ENCODE results near the gene KRTAP4-16.
"Not testable (repeated sequence)": the region's sequence is repeated elsewhere in the genome, so short reads cannot be mapped to it uniquely, and the experiment has no call there.

KRTAP4-16 gene

DNA sequence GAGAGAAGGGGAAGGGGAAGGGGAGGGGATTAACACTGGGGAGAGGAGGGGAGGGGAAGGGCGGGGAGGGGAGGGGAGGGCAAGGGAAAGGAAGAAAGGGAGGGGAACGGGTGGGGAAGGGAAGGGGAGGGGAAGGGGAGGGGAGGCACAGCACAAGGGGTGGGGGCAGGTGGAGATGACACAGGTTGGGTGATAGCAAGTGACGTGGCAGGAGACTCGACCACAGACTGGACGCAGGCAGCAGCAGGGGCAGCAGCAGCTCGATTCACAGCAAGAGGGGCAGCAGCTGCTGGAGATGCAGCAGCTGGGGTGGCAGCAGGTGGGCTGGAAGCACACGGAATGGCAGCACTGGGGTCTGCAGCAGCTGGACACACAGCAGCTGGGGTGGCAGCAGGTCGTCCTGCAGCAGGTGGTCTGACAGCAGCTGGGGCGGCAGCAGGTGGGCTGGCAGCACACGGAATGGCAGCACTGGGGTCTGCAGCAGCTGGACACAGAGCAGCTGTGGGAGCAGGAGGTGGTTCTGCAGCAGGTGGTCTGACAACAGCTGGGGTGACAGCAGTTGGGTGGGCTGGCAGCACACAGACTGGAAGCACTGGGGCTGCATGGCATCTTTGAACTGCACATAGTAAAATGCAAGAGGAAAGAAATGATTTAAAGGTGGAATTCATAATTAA, at the start of gene KRTAP4-16:
TSS of gene KRTAP4-16 (minus strand) at position 624 of the 674 bp plus-strand sequence. CDS start at position 624, 0 bp downstream.
- no peak for DNase-seq (ENCODE audit: low spot score)

DNA sequence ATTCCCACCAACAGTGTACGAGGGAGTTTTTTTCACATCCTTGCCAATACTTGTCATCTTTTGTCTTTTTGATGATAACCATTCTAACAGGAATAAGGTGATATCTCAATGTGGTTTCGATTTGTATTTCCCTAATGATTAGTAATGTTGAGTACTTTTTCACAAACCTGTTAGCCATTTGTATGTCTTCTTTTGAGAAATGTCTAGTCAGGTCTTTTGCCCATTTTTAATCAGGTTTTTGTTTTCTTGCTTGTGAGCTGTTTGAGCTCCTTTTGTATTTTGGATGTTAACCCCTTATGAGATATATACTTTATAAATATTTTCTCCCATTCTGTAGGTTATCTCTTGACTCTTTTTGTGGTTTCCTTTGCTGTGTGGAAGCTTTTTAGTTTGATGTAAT, 49.5 kb upstream of the KRTAP4-16 start:
- DNase-seq (ENCODE audit: low spot score): no peak

DNA sequence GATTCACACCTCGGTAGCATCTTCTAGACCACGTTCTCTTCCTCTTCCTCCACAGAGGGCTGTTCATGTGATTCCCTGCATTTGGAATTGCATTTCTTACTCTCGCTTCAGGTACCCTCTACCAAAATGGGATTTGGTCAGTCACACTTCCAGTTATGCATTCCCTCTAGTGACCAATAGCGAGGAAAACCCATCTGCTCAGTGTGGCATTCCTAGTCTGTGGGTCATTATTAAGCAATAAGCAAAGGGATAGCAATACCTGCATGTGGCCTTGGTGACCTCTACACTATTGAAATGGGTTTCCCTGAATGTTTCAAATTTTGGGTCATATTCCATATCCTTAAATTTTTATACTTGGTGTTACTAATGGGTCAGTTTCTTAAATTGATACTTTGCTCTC, 48.0 kb upstream of the KRTAP4-16 start:
- DNase-seq (ENCODE audit: low spot score): no peak

DNA sequence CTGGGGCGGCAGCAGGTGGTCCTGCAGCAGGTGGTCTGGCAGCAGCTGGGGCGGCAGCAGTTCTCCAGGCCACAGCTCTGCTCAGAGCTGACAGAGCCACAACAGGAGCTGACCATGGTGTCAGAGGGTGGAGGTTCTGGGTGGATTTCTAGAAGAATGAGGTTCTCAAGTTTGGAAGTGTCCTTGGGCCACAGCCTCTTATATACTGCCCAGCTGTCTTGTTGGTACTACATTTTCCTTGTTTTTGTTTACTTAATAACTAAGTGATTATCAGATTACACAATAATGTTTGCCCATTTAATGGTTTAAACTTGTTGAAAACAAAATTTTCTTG, 47.6 kb upstream of the KRTAP4-16 start, which contains the start of gene KRTAP4-5:
TSS of gene KRTAP4-5 (minus strand) at position 174 of the 334 bp plus-strand sequence. CDS start at position 116, 58 bp downstream.
- DNase-seq (ENCODE audit: low spot score): no peak

DNA sequence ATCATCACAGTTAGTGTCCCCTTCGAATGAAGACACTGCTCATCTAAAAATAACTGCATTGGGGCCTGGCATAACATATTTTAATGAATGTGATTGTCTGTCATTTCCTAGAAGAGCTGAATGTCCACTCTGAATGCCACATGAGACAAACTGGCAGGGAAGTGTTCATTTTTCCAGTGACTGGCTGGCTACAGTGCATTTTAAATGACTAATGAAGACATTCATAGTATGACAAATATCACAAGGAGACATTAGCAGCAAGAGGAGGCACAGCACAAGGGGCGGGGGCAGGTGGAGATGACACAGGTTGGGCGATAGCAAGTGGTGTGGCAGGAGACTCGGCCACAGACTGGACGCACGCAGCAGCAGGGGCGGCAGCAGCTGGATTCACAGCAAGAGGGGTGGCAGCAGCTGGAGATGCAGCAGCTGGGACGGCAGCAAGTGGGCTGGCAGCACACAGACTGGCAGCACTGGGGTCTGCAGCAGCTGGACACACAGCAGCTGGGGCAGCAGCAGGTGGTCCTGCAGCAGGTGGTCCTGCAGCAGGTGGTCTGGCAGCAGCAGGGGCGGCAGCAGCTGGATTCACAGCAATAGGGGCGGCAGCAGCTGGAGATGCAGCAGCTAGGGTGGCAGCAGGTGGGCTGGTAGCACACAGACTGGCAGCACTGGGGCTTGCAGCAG, 47.1 kb upstream of the KRTAP4-16 start:
- not testable (repeated sequence) for DNase-seq (ENCODE audit: low spot score)

DNA sequence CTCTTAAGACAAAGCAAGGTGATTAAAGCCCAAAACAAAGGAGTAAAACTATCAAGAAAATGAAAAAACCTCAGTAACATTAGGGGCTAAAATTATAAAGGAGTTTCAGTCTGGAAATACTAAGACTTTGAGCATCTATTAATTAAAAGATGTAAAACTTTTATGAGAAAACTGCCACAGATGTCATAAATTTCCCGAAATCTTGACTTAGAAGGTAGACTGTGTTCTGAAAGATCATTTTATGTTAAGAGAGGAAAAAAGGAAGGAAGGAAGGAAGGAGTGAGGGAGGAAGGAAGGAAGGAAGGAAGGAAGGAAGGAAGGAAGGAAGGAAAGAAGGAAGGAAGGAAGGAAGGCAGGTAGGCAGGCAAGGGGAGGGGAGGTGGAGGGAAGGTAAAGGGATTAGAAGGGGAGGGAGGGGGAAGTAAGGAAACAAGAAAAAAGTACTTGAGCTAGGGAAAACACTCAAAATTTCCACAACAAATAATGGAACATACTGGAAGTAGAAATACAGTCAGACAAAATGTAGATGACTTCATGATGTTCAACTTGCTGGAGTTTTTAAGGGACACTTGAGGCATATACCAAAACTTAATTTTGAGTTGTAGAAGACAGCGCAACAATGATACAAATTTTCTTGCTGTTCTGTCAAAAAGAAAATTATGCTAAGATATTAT, 45.7 kb upstream of the KRTAP4-16 start:
- no peak for DNase-seq (ENCODE audit: low spot score)

DNA sequence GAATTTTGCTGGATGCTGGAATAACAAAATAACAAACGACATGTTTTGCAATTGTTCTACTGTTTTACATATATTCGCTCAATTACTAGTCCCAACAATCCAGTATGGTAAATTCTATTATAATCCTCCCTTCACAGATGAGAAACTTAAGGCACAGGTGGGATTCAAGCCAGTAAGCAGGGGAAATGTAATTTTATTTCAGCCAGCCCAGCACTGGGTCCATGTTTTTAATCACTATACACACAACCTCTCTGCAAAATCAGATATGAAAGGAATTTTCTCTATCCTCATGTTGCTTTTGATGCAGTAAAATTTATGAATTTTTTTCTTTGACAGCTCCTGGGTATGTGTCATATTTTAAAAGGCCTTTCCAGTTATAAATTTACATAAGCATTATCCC, 43.3 kb upstream of the KRTAP4-16 start:
- DNase-seq (ENCODE audit: low spot score): no peak

DNA sequence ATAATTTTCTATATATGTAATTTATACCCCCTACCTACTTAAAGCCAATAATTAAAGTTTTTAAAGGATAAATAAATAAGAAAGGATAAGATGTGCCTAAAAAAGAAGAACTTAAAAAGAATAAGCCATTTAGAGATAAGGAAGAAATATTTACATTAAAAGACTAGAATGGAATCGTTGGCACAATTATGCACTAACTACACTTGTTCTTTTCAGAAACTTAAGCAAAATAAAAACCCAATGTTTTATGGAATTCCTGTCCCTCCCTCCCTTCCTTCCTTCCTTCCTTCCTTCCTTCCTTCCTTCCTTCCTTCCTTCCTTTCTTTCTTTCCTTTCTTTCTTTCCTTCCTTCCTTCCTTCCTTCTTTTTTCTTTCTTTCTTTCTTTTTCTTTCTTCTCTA, 42.8 kb upstream of the KRTAP4-16 start:
- no peak for DNase-seq (ENCODE audit: low spot score)

DNA sequence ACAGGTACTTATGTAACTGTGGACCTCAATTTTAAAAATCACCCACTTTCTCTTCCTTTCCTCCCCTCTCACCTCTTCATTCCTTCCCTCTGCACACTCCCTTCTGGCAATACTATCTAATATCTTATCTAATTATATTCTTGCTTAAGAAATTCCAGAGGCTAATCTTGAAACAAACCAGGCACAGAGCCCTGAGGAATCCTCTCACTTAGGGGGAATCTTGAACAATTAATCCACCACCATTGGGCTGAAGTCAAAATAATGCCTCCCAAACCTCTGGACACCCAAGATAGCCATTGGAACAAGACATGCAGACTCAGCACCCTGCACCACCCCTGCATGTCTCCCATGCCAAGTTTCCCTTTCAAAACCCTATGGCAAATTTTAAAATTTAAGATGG, 39.4 kb upstream of the KRTAP4-16 start:
- no peak for DNase-seq (ENCODE audit: low spot score)

DNA sequence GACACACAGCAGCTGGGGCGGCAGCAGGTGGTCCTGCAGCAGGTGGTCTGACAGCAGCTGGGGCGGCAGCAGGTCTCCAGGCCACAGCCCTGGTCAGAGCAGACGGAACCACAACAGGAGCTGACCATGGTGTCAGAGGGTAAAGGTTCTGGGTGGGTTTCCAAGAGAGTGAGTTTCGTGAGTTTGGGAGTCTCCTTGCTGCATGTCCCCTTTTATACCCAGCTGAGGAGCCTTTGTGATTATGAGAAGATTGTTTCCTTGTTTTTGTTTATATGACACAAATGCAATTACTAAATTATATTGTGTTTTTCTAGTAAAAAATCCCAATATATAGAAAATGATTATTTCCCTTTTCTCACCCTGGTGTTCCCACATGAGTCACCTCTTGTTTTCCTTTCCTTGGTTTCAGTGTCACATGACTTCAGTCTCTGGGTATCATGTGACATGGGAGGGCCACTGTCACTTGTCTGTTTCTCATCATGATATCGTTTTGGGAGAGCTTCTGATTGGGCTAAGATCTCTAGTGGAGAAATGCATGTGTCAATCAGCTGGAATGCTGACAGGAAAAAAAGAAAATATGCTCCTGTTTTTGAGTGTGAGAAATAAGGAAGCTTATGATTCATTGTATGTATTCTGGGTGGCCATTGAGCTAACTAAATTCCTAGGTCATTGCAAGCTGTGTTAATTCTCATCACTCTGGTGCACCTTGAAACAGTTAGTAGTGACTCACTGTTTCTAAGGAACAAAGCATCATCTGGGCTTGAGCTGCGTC, 38.5 kb upstream of the KRTAP4-16 start, which contains the start of gene KRTAP4-6:
TSS of gene KRTAP4-6 (minus strand) at position 185 of the 772 bp plus-strand sequence. CDS start at position 128, 57 bp downstream.
- DNase-seq (ENCODE audit: low spot score): no peak

DNA sequence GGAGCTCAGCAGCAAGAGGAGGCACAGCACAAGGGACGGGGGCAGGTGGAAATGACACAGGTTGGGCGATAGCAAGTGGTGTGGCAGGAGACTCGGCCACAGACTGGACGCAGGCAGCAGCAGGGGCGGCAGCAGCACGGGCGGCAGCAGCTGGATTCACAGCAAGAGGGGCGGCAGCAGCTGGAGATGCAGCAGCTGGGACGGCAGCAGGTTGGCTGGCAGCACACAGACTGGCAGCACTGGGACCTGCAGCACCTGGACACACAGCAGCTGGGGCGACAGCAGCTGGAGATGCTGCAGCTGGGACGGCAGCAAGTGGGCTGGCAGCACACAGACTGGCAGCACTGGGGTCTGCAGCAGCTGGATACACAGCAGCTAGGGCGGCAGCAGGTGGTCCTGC, 37.9 kb upstream of the KRTAP4-16 start:
- DNase-seq (ENCODE audit: low spot score): not testable (repeated sequence)

DNA sequence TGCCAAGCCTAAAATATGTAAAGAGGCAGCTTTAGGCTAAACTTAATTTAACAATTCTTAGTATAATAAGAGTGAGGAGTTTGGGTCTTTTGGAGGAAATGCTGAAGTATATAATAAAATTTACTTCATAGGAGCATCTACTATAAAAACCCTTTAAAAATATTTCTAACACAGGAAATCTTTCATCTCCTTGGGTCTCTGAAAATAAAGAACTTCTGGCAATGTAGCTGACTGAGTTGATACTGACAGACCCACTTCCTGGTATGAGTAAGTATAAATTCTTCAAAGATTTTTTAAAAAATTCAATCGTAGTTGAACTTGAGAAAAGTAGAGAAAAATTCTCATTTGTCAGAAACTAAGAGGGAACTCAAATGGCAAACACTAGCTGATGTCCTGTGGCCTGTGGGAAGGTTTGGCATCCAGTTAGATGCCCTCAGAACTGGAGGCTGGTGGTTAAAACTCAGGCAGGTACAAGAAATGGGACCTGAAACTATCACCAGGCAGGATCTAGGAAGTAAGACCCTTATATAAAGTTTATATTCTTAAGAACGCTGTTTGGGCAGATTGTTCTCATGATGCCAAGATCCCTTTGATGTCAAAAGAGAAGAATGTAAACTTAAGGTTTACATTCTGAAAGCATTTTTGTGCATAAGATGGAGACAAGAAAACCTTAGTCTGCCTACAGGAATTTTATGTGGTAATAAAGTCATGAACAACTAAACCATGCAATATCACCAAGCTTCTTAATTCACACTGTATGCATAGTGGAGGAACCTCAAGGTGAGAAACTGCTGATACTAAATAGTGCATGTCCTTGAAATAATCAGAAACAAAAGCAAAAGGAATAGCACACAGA, 32.1 kb upstream of the KRTAP4-16 start:
- DNase-seq (ENCODE audit: low spot score): no peak

DNA sequence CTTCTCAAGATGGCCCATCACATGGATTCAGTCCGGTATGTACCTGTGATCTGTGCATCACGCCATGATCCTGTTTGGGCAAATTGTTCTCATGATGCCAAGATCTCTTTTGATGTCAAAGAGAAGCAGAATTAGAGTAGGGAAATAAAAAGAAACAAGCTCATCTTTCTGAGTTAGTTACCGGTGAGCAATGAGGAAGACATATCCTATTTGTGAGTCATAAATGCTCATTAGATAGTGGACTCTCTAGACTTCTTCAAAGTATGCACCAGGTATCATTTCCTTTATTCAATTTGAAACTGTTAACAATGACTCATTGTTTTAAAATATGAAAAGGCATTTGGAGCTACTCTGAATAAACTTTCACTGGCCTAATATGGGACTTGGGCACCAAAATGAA, 30.0 kb upstream of the KRTAP4-16 start:
- no peak for DNase-seq (ENCODE audit: low spot score)

DNA sequence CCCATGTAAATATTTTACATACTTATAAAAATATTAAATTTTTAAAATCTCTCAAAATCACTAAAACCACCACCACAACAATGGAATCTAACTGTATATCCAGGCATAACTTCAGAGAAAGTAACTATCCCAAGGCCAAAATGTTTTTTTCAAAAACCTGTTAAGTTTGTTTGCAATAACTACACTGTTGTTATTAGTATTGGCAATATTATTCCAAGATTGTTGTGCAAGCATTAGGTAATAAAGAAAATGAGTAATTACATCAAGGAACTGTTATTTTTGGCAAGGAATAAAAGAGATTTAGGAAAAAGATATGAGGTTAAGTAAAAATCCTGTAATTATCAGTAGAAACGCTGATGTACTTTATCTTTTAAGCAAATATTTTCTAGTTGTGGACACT, 25.4 kb upstream of the KRTAP4-16 start:
- no peak for DNase-seq (ENCODE audit: low spot score)

DNA sequence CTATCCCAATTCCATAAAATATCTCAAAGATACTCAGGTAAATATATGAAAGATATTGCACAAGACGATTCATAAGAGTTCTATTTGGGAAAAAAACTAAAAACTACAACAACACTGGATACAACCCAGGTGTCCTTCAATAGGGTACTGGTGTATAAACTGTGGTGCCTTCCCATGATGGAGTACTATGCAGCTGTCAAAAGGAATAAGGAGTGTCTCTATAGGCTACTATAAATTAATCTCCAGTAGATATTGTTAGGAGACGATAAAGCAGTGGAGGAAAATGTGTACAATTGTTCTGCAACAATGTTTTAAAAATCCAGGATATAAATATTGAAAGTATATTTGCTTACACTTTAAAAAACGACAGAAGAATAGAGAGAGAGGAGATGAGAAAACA, 24.4 kb upstream of the KRTAP4-16 start:
- no peak for DNase-seq (ENCODE audit: low spot score)

DNA sequence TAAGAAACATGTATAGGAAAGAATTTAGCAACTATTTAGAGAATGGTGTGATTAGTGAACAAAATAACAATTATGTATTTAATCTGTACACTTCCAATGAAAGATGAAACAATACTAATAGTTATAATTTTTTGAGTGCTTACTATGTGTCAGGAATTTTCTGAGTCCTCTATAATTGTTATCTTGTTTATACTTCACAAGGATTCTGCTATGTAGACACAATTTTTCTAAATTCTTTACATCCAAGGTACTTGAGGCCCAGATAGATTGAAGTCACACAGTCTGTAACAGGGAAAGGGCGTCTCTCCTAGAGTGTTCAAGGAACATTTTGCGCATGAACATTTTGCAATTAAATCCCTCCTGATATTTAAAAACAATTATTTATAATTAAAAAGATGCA, 23.1 kb upstream of the KRTAP4-16 start:
- no peak for DNase-seq (ENCODE audit: low spot score)

DNA sequence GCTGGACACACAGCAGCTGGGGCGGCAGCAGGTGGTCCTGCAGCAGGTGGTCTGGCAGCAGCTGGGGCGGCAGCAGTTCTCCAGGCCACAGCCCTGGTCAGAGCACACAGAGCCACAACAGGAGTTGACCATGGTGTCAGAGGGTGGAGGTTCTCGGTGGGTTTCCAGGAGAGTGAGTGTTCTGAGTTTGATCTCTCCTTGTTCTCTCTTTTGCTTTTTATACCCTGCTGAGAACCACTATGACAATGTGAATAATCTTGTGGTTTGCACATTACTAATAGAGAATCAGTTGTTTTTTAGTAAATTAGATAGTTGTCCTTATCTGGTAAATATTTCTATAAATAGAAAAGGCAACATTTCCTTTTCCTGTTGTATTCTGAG, 22.0 kb upstream of the KRTAP4-16 start, which contains the start of gene KRTAP4-12:
TSS of gene KRTAP4-12 (minus strand) at position 192 of the 381 bp plus-strand sequence. CDS start at position 132, 60 bp downstream.
- not testable (repeated sequence) for DNase-seq (ENCODE audit: low spot score)

DNA sequence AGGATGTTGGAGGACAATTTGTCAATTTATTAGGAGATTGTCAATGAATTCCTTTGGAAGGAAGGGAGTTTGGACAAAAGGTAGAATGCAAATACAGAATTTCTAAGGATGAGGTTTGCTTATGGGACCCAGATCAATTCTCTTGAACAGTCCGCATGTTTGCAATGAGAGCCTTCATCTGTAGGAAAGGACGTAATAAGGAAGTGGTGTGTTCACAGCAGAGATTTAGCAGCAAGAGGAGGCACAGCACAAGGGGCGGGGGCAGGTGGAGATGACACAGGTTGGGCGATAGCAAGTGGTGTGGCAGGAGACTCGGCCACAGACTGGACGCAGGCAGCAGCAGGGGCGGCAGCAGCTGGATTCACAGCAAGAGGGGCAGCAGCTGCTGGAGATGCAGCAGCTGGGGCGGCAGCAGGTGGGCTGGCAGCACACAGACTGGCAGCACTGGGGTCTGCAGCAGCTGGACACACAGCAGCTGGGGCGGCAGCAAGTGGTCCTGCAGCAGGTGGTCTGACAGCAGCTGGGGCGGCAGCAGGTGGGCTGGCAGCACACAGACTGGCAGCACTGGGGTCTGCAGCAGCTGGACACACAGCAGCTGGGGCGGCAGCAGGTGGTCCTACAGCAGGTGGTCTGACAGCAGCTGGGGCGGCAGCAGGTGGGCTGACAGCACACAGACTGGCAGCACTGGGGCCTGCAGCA, 21.4 kb upstream of the KRTAP4-16 start:
- not testable (repeated sequence) for DNase-seq (ENCODE audit: low spot score)

DNA sequence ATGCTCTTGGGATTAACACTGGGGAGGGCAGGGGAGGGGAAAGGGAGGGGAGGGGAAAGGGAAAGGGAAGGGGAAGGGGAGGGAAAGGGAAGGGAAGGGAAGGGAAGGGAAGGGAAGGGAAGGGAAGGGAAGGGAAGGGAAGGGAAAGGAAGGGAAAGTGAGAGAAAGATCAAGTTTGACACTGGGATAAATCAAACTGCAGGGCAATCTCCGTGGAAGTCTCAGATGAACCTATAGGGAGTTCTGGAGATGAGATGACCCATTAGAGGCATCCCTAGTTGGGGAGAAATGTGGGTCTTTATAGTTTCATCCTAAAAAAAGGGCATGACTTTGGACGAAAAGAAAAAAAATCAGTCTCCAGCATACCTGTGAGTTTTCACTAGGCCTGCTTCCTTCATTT, 19.7 kb upstream of the KRTAP4-16 start:
- no peak for DNase-seq (ENCODE audit: low spot score)

Data from HuH-7.5 (cell line).